AG09309 (cell line): ENCODE measurements around the gene EFNA5.

ENCODE experiments used
- DNase-seq: peaks from one replicate; pipeline ENCODE4 v3.0.0-alpha.2; 2010; ENCODE audit warnings: low read depth
- H3K4me3 ChIP-seq: 2 replicates; pipeline ENCODE4 v1.5.1; 2011; ENCODE audit warnings: mild to moderate bottlenecking, low read depth, low read length, moderate library complexity; ENCODE audit not compliant: control insufficient read depth
- CTCF ChIP-seq: IDR thresholded peaks from 2 replicates; pipeline ENCODE4 v1.5.1; 2011; ENCODE audit warnings: mild to moderate bottlenecking, low read depth, low read length, inconsistent platforms; ENCODE audit not compliant: insufficient read depth, control insufficient read depth; ENCODE audit errors: missing control alignments

Gene EFNA5

GRCh38 chr5:107466233-107466769 lies 204.4 kb downstream of the EFNA5 start:
- no peak for DNase-seq
- no peak for TF ChIP-seq CTCF
- no peak overlapping the region for H3K4me3 ChIP-seq

- no peak for TF ChIP-seq CTCF
- H3K4me3 ChIP-seq: no peak overlapping the region
These were observed 205.9 kb downstream of the EFNA5 start for GRCh38 chr5:107464876-107465275.

GRCh38 chr5:107464416-107464815 lies 206.3 kb downstream of the EFNA5 start:
- no peak overlapping the region for H3K4me3 ChIP-seq
- DNase-seq: no peak
- TF ChIP-seq CTCF: no peak

More at GRCh38 chr5:107464876-107465275, 205.9 kb downstream of the EFNA5 start:
- no peak for DNase-seq

GRCh38 chr5:107463731-107464130 lies 207.0 kb downstream of the EFNA5 start:
- no peak overlapping the region for H3K4me3 ChIP-seq
- no peak for TF ChIP-seq CTCF
- no peak for DNase-seq

- no peak for DNase-seq
- no peak for TF ChIP-seq CTCF
- H3K4me3 ChIP-seq: no peak overlapping the region
These were observed 209.0 kb downstream of the EFNA5 start for GRCh38 chr5:107461770-107462169.

- DNase-seq: no peak
- no peak for TF ChIP-seq CTCF
- H3K4me3 ChIP-seq: no peak overlapping the region
These were observed 209.9 kb downstream of the EFNA5 start for GRCh38 chr5:107460789-107461188.

GRCh38 chr5:107459605-107460004 lies 211.1 kb downstream of the EFNA5 start:
- H3K4me3 ChIP-seq: no peak overlapping the region
- TF ChIP-seq CTCF: no peak
- no peak for DNase-seq
